ENCODE results near the gene TTI1. TPM values are rescaled to one million over a fixed set of nuclear protein-coding genes. Genes with fewer than 3 reads are reported as not detected.

TTI1 gene
- total RNA-seq, 4 donors from 2014 or later: 9.8 to 14.8 (median 12.5) TPM

GRCh38 chr20:38040276-38040675, 7.0 kb upstream of the TTI1 start:
- ATAC-seq: no peak
- Histone ChIP-seq H3K36me3 (peaks cover 0 to 60% of the 10 kb centered on the region in 2 donors), H3K9me3 (no peaks in the 10 kb centered on the region), H3K27me3 (no peaks in the 10 kb centered on the region), H3K4me3 (no peak overlapping the region), H3K27ac (no peak overlapping the region), H3K4me1 (peaks cover 0 to 29% (median 6%) of the 10 kb centered on the region in 3 donors)
- 18 to 100% methylated on average over 1 of the region's 1 CpG for WGBS, 2 donors (ENCODE audit: low coverage in 1 of 2)
- TF ChIP-seq CTCF (IDR thresholded peaks at IDR 0.05): no peak

- TF ChIP-seq POLR2AphosphoS5 (IDR thresholded peaks at IDR 0.05): no peak
- no peak for TF ChIP-seq EP300 (IDR thresholded peaks at IDR 0.05)
- no peak for TF ChIP-seq POLR2A (IDR thresholded peaks at IDR 0.05)
- no peak for TF ChIP-seq CTCF (IDR thresholded peaks at IDR 0.05)
- Histone ChIP-seq H3K27me3 (no peaks in the 10 kb centered on the region), H3K4me3 (no peak overlapping the region), H3K36me3 (peaks cover 0 to 24% of the 10 kb centered on the region in 2 donors), H3K4me1 (peaks cover 3 to 54% (median 17%) of the 10 kb centered on the region in 3 donors), H3K9me3 (no peaks in the 10 kb centered on the region), H3K27ac (no peak overlapping the region)
- ATAC-seq: no peak
- 84% methylated on average over 5 of the region's 5 CpGs for WGBS, 2 donors (ENCODE audit: low coverage in 1 of 2)
Observed at GRCh38 chr20:38036366-38036765, 3.1 kb upstream of the TTI1 start.

- Histone ChIP-seq H3K4me3 (peak overlapping the region; percentile 89 to 95), H3K27ac (no peak overlapping the region), H3K9me3 (no peaks in the 10 kb centered on the region), H3K4me1 (peaks cover 3 to 61% (median 17%) of the 10 kb centered on the region in 3 donors), H3K27me3 (no peaks in the 10 kb centered on the region), H3K36me3 (peaks cover 0 to 11% of the 10 kb centered on the region in 2 donors)
- TF ChIP-seq POLR2AphosphoS5 (IDR thresholded peaks at IDR 0.05) (no peak), CTCF (IDR thresholded peaks at IDR 0.05) (no peak), POLR2A (IDR thresholded peaks at IDR 0.05) (no peak), EP300 (IDR thresholded peaks at IDR 0.05) (no peak)
- no peak for ATAC-seq
- WGBS, 2 donors (ENCODE audit: low coverage in 1 of 2): 65 to 81% methylated on average over 5 to 6 of the region's 6 CpGs
Observed at GRCh38 chr20:38034961-38035360, 1.7 kb upstream of the TTI1 start.

- Histone ChIP-seq H3K4me1 (peaks cover 3 to 61% (median 17%) of the 10 kb centered on the region in 3 donors), H3K4me3 (peak overlapping the region; percentile 89 to 95), H3K9me3 (no peaks in the 10 kb centered on the region), H3K27me3 (no peaks in the 10 kb centered on the region), H3K27ac (peak overlapping the region; percentile 90 to 97 (median 97)), H3K36me3 (peaks cover 0 to 7% of the 10 kb centered on the region in 2 donors)
- 7 to 12% methylated on average over 7 to 9 of the region's 14 CpGs for WGBS, 2 donors (ENCODE audit: low coverage in 1 of 2)
- no peak for TF ChIP-seq CTCF (IDR thresholded peaks at IDR 0.05)
- TF ChIP-seq EP300 (IDR thresholded peaks at IDR 0.05): no peak
- TF ChIP-seq POLR2AphosphoS5 (IDR thresholded peaks at IDR 0.05): no peak
- TF ChIP-seq POLR2A (IDR thresholded peaks at IDR 0.05): no peak
- peak; percentile 16 for ATAC-seq
Observed at GRCh38 chr20:38034108-38034649, 923 bp upstream of the TTI1 start.

- Histone ChIP-seq H3K4me1 (peaks cover 3 to 57% (median 17%) of the 10 kb centered on the region in 3 donors), H3K36me3 (peaks cover 0 to 7% of the 10 kb centered on the region in 2 donors), H3K4me3 (peak overlapping the region; percentile 89 to 95), H3K27me3 (no peaks in the 10 kb centered on the region), H3K27ac (peak overlapping the region; percentile 90 to 97 (median 97)), H3K9me3 (no peaks in the 10 kb centered on the region)
- ATAC-seq: peak; percentile 45
- TF ChIP-seq POLR2AphosphoS5 (IDR thresholded peaks at IDR 0.05) (no peak), CTCF (IDR thresholded peaks at IDR 0.05) (no peak), POLR2A (IDR thresholded peaks at IDR 0.05) (no peak), EP300 (IDR thresholded peaks at IDR 0.05) (no peak)
- 23 to 34% methylated on average over 19 to 24 of the region's 28 CpGs for WGBS, 2 donors (ENCODE audit: low coverage in 1 of 2)
Observed at GRCh38 chr20:38032585-38033329, 499 bp downstream of the TTI1 start.

All from gastroesophageal sphincter (tissue), 4 donors.